Measurements from ENCODE around the gene MYBPH. TPM values are rescaled to one million over a fixed set of nuclear protein-coding genes. Genes with fewer than 3 reads are reported as not detected.

The MYBPH gene
- total RNA-seq, 1 experiment from 2014 or later = 25.9 TPM

DNA sequence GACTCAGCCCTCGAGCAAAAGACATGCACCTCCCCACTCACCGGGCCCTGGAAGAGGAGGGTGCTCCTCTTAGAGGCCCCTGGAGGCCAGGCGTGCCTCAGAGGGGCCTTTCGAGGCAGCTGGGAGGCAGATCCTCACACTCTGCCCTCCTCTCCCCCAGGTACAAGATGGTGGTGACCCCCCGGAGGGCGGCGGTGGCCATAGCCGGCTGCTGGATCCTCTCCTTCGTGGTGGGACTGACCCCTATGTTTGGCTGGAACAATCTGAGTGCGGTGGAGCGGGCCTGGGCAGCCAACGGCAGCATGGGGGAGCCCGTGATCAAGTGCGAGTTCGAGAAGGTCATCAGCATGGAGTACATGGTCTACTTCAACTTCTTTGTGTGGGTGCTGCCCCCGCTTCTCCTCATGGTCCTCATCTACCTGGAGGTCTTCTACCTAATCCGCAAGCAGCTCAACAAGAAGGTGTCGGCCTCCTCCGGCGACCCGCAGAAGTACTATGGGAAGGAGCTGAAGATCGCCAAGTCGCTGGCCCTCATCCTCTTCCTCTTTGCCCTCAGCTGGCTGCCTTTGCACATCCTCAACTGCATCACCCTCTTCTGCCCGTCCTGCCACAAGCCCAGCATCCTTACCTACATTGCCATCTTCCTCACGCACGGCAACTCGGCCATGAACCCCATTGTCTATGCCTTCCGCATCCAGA is 10.4 kb downstream of the MYBPH start:
- ChIA-PET CTCF (interaction anchor here (0.7 to 2.0 kb wide), 3 partner anchors 37 to 51 kb away, joined by 3 to 19 read pairs (median 10); no protein-coding TSS in a partner anchor), POLR2A (no interaction called here)
- H3K27me3 Mint-ChIP-seq (ENCODE audit: insufficient read depth, unreplicated experiment) = no peaks in the 10 kb centered on the region
- TF ChIP-seq, protein P1, sequence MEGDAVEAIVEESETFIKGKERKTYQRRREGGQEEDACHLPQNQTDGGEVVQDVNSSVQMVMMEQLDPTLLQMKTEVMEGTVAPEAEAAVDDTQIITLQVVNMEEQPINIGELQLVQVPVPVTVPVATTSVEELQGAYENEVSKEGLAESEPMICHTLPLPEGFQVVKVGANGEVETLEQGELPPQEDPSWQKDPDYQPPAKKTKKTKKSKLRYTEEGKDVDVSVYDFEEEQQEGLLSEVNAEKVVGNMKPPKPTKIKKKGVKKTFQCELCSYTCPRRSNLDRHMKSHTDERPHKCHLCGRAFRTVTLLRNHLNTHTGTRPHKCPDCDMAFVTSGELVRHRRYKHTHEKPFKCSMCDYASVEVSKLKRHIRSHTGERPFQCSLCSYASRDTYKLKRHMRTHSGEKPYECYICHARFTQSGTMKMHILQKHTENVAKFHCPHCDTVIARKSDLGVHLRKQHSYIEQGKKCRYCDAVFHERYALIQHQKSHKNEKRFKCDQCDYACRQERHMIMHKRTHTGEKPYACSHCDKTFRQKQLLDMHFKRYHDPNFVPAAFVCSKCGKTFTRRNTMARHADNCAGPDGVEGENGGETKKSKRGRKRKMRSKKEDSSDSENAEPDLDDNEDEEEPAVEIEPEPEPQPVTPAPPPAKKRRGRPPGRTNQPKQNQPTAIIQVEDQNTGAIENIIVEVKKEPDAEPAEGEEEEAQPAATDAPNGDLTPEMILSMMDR (IDR thresholded peaks at IDR 0.05; ENCODE audit: insufficient read depth in 1 of 2, low read depth in 1 of 2, low read length in 1 of 2, severe bottlenecking in 1 of 2, unreplicated experiment in 1 of 2) = no peak
- H3K4me1 ChIP-seq = peaks cover 62% of the 10 kb centered on the region
- no peaks in the 10 kb centered on the region for H3K36me3 ChIP-seq (ENCODE audit: control insufficient read depth, insufficient read depth, low read length)
- no peak overlapping the region for H3K4me3 Mint-ChIP-seq (ENCODE audit: unreplicated experiment)
- no peaks in the 10 kb centered on the region for H3K9me3 ChIP-seq
- H3K4me3 ChIP-seq (ENCODE audit: low read depth, low read length) = no peak overlapping the region
- no TSS peak for BruUV-seq (replicated peaks)
- peaks cover 50% of the 10 kb centered on the region for H3K4me1 Mint-ChIP-seq (ENCODE audit: low read depth, unreplicated experiment)
- no peaks in the 10 kb centered on the region for H3K9me3 Mint-ChIP-seq (ENCODE audit: unreplicated experiment)
- peaks cover 38% of the 10 kb centered on the region for H3K36me3 Mint-ChIP-seq (ENCODE audit: insufficient read depth, unreplicated experiment)
- no peak for DNase-seq
- peak overlapping the region; percentile 46 for H3K27ac Mint-ChIP-seq (ENCODE audit: unreplicated experiment)
- no peaks in the 10 kb centered on the region for H3K27me3 ChIP-seq (replicated peaks; ENCODE audit: control insufficient read depth, insufficient read depth, low read length)
- intact Hi-C loops (cut with micrococcal nuclease; ENCODE audit: unreplicated experiment) = no loop called here

DNA sequence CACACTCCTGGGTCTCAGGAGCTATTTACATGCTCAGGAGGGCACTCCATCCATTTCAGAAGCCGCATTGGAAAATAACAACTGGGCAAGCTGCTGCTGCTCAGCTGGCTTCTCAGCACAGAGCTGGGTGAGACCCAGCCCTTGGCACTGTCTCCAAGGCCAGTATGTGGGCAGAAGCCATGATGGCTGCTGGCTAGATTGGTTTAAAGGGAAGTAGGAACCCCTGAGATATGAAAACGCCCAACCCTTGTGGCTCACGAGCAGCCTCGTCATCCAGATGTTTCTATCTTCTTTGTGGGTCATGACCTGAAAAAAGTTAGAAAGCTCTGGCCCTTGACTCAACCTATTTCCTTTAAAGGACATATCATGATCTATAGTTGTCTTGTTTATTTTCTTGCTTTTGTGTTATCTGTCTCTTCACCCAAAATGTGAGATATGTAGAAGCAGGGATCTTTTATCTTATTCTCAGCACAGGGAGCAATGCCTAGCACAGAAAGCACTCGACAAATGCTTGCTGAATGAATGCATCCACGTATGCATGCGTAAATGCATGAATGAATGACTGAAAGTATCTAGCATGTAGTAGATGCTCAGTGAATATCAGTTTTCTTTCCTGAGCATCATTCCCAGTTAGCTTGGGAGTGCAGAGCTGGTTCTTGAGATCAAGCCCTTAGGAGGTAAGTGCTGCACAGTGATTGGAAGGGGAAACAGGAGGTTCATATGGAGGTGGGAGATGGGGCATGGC is 11.6 kb downstream of the MYBPH start:
- no peaks in the 10 kb centered on the region for H3K36me3 ChIP-seq (ENCODE audit: control insufficient read depth, insufficient read depth, low read length)
- H3K27ac Mint-ChIP-seq (ENCODE audit: unreplicated experiment) = no peak overlapping the region
- no peaks in the 10 kb centered on the region for H3K27me3 ChIP-seq (replicated peaks; ENCODE audit: control insufficient read depth, insufficient read depth, low read length)
- no peak for DNase-seq
- CTCF ChIA-PET = interaction anchor here (0.7 kb wide), 1 partner anchor 36 kb away, joined by 3 read pairs; no protein-coding TSS in a partner anchor
- peaks cover 50% of the 10 kb centered on the region for H3K4me1 ChIP-seq
- TF ChIP-seq, protein P1 (IDR thresholded peaks at IDR 0.05; ENCODE audit: insufficient read depth in 1 of 2, low read depth in 1 of 2, low read length in 1 of 2, severe bottlenecking in 1 of 2, unreplicated experiment in 1 of 2) = no peak
- POLR2A ChIA-PET = no interaction called here
- no peaks in the 10 kb centered on the region for H3K9me3 Mint-ChIP-seq (ENCODE audit: unreplicated experiment)
- peaks cover 39% of the 10 kb centered on the region for H3K36me3 Mint-ChIP-seq (ENCODE audit: insufficient read depth, unreplicated experiment)
- H3K9me3 ChIP-seq = no peaks in the 10 kb centered on the region
- no TSS peak for BruUV-seq (replicated peaks)
- H3K4me3 ChIP-seq (ENCODE audit: low read depth, low read length) = no peak overlapping the region
- no peak overlapping the region for H3K4me3 Mint-ChIP-seq (ENCODE audit: unreplicated experiment)
- no peaks in the 10 kb centered on the region for H3K27me3 Mint-ChIP-seq (ENCODE audit: insufficient read depth, unreplicated experiment)
- H3K4me1 Mint-ChIP-seq (ENCODE audit: low read depth, unreplicated experiment) = peaks cover 38% of the 10 kb centered on the region
- intact Hi-C loops (cut with micrococcal nuclease; ENCODE audit: unreplicated experiment) = no loop called here

DNA sequence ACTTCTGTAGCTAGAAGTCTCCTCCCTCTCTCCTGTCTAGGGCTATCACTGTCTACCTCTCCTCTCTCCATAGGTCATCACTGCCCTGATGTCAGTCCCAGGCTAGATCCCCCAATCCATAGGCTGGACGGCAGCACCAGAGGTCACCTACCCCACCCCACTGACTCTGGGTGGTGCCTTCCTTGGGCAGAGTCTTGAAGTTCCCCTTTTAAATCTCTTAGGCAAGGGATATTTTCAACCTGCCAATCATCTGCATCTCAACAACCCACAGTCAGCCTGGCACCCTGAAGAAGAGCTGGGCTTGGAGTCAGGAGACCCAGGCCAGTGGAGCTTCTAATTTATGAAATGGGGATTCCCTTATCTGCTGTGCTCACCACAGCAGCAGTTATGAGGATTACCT is 13.2 kb downstream of the MYBPH start:
- TF ChIP-seq, protein P1 (IDR thresholded peaks at IDR 0.05; ENCODE audit: insufficient read depth in 1 of 2, low read depth in 1 of 2, low read length in 1 of 2, severe bottlenecking in 1 of 2, unreplicated experiment in 1 of 2) = no peak
- ChIA-PET CTCF (interaction anchor here (0.6 to 1.5 kb wide), 4 partner anchors 35 to 868 kb away, joined by 3 to 7 read pairs (median 3); partner anchors contain the start of gene ADORA1), POLR2A (no interaction called here)
- H3K4me3 Mint-ChIP-seq (ENCODE audit: unreplicated experiment) = no peak overlapping the region
- H3K36me3 Mint-ChIP-seq (ENCODE audit: insufficient read depth, unreplicated experiment) = peaks cover 50% of the 10 kb centered on the region
- peaks cover 23% of the 10 kb centered on the region for H3K4me1 Mint-ChIP-seq (ENCODE audit: low read depth, unreplicated experiment)
- peaks cover 13% of the 10 kb centered on the region for H3K9me3 Mint-ChIP-seq (ENCODE audit: unreplicated experiment)
- H3K27me3 ChIP-seq (replicated peaks; ENCODE audit: control insufficient read depth, insufficient read depth, low read length) = no peaks in the 10 kb centered on the region
- H3K4me1 ChIP-seq = peaks cover 42% of the 10 kb centered on the region
- no peaks in the 10 kb centered on the region for H3K9me3 ChIP-seq
- no peaks in the 10 kb centered on the region for H3K27me3 Mint-ChIP-seq (ENCODE audit: insufficient read depth, unreplicated experiment)
- no TSS peak for BruUV-seq (replicated peaks)
- H3K27ac Mint-ChIP-seq (ENCODE audit: unreplicated experiment) = peak overlapping the region; percentile 31
- no peak for DNase-seq
- no peaks in the 10 kb centered on the region for H3K36me3 ChIP-seq (ENCODE audit: control insufficient read depth, insufficient read depth, low read length)
- intact Hi-C loops (cut with micrococcal nuclease; ENCODE audit: unreplicated experiment) = no loop called here
- H3K4me3 ChIP-seq (ENCODE audit: low read depth, low read length) = no peak overlapping the region

Data from Caco-2 (cell line).